Peyer's patch (tissue), 4 donors: ENCODE data around the gene PKIG.

ENCODE experiments used
- POLR2A ChIP-seq, 2 donors: fragments of 450-650 bp; IDR thresholded peaks; one replicate each; pipeline ENCODE4 v1.5.1; 2017; ENCODE audit warnings: antibody characterized with exemption in 2 of 2, mild to moderate bottlenecking in 2 of 2, moderate library complexity in 2 of 2
- TF ChIP-seq, protein P1 (sequence below), 6 experiments: fragments of 450-650 bp in 4 of 6; fragments of 200-600 bp in 2 of 6; sonication (generic) in 1 of 6; IDR thresholded peaks; one replicate each; pipeline ENCODE4 v1.5.1; 2017 to 2019; ENCODE audit warnings: antibody characterized with exemption in 6 of 6, mild to moderate bottlenecking in 3 of 6, moderate library complexity in 1 of 6

DNA sequence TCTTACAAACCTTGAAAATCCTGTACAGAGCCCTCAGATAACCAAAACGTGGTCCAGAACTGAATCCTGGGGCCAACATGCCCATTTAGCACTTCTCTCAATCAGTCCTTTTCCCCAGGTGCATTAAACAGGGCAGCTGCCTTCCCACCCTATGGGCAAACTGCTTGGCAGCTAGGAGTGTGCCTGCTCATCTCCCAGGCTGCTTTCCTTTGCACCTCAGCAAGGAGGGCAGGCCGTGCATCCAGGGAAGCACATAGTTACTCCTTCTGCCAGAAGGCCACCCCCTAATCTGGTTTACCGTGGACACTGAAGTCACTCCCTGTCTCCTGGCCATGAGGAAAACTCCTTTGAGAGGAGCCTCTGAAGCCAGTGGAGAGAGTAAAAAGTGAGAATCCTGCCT lies 10.0 kb downstream of the PKIG start:
- TF ChIP-seq, protein P1, sequence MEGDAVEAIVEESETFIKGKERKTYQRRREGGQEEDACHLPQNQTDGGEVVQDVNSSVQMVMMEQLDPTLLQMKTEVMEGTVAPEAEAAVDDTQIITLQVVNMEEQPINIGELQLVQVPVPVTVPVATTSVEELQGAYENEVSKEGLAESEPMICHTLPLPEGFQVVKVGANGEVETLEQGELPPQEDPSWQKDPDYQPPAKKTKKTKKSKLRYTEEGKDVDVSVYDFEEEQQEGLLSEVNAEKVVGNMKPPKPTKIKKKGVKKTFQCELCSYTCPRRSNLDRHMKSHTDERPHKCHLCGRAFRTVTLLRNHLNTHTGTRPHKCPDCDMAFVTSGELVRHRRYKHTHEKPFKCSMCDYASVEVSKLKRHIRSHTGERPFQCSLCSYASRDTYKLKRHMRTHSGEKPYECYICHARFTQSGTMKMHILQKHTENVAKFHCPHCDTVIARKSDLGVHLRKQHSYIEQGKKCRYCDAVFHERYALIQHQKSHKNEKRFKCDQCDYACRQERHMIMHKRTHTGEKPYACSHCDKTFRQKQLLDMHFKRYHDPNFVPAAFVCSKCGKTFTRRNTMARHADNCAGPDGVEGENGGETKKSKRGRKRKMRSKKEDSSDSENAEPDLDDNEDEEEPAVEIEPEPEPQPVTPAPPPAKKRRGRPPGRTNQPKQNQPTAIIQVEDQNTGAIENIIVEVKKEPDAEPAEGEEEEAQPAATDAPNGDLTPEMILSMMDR (IDR thresholded peaks at IDR 0.05): no peak
- TF ChIP-seq POLR2A (IDR thresholded peaks at IDR 0.05): no peak
